GM23338 (cell line): ENCODE data around the gene ZFYVE21. TPM values are rescaled to one million over a fixed set of nuclear protein-coding genes. Genes with fewer than 3 reads are reported as not detected.
A peak's percentile ranks its signal among the peaks of the same experiment; 100 is the strongest.

Source experiments
- ATAC-seq: fragments of 200-7000 bp; cut with Tn5 transposase; 3 replicates; pipeline ENCODE4 v1.9.1; 2020
- DNase-seq: peaks from one replicate; pipeline ENCODE4 v3.0.0-alpha.2; 2015; ENCODE audit warnings: low spot score
- H2AFZ ChIP-seq: fragments of 200-600 bp; sonication (generic); 2 replicates; pipeline ENCODE4 v1.8.0; 2016; ENCODE audit warnings: antibody characterized with exemption, mild to moderate bottlenecking, moderate library complexity
- H3F3A ChIP-seq: fragments of 200-600 bp; sonication (generic); replicated peaks from 2 replicates; pipeline ENCODE4 v1.8.0; 2017; ENCODE audit warnings: antibody characterized with exemption, mixed run types, low read depth
- H3K27ac ChIP-seq: fragments of 200-600 bp; sonication (generic); 2 replicates; pipeline ENCODE4 v1.6.1; 2016; ENCODE audit warnings: low read depth
- H3K27me3 ChIP-seq: fragments of 200-600 bp; sonication (generic); 2 replicates; pipeline ENCODE4 v1.8.0; 2016; ENCODE audit warnings: mild to moderate bottlenecking, mixed run types, moderate library complexity; ENCODE audit not compliant: insufficient read depth
- H3K36me3 ChIP-seq: fragments of 200-600 bp; sonication (generic); 2 replicates; pipeline ENCODE4 v1.8.0; 2016; ENCODE audit warnings: mild to moderate bottlenecking; ENCODE audit not compliant: insufficient read depth
- H3K4me1 ChIP-seq: fragments of 200-600 bp; sonication (generic); 2 replicates; pipeline ENCODE4 v1.8.0; 2016; ENCODE audit warnings: mild to moderate bottlenecking, moderate library complexity; ENCODE audit not compliant: insufficient read depth
- H3K4me2 ChIP-seq: fragments of 200-600 bp; sonication (generic); 2 replicates; pipeline ENCODE4 v1.7.1; 2017; ENCODE audit warnings: mixed run types
- H3K4me3 ChIP-seq: fragments of 200-600 bp; sonication (generic); 2 replicates; pipeline ENCODE4 v1.6.1; 2016; ENCODE audit warnings: mixed run types
- H3K79me2 ChIP-seq: fragments of 200-600 bp; sonication (generic); replicated peaks from 2 replicates; pipeline ENCODE4 v1.8.0; 2017; ENCODE audit warnings: mild to moderate bottlenecking; ENCODE audit not compliant: insufficient read depth
- H3K9me2 ChIP-seq: fragments of 200-600 bp; sonication (generic); 2 replicates; pipeline ENCODE4 v1.8.0; 2017; ENCODE audit not compliant: insufficient read depth
- H4K20me1 ChIP-seq: fragments of 200-600 bp; sonication (generic); replicated peaks from 2 replicates; pipeline ENCODE4 v1.8.0; 2017; ENCODE audit warnings: mild to moderate bottlenecking; ENCODE audit not compliant: insufficient read depth
- H3K27ac Mint-ChIP-seq: 2 replicates; pipeline ENCODE4 v1.8.0; 2020; ENCODE audit warnings: inconsistent platforms, mild to moderate bottlenecking, moderate library complexity, mixed read lengths
- H3K27me3 Mint-ChIP-seq: 3 replicates; pipeline ENCODE4 v1.8.0; 2022; ENCODE audit warnings: low read depth, mild to moderate bottlenecking, moderate library complexity, mixed read lengths, inconsistent platforms; ENCODE audit not compliant: insufficient read depth, poor library complexity
- H3K36me3 Mint-ChIP-seq: 3 replicates; pipeline ENCODE4 v1.8.0; 2021; ENCODE audit warnings: low read depth, mild to moderate bottlenecking, inconsistent platforms, moderate library complexity, mixed read lengths
- H3K4me1 Mint-ChIP-seq: 3 replicates; pipeline ENCODE4 v1.8.0; 2020; ENCODE audit warnings: mild to moderate bottlenecking, inconsistent platforms, mixed read lengths
- H3K4me3 Mint-ChIP-seq: 3 replicates; pipeline ENCODE4 v1.8.0; 2021; ENCODE audit warnings: moderate library complexity, mild to moderate bottlenecking, inconsistent platforms, mixed read lengths
- H3K9me3 Mint-ChIP-seq: 3 replicates; pipeline ENCODE4 v1.8.0; 2020; ENCODE audit warnings: moderate library complexity, mild to moderate bottlenecking, inconsistent platforms, mixed read lengths
- EZH2phosphoT487 ChIP-seq: fragments of 200-600 bp; sonication (generic); IDR thresholded peaks from one replicate; pipeline ENCODE4 v1.8.1; 2018; ENCODE audit warnings: antibody characterized with exemption; ENCODE audit not compliant: unreplicated experiment
- JUNB ChIP-seq: IDR thresholded peaks from one replicate; pipeline ENCODE4 v1.6.1; 2016; ENCODE audit warnings: antibody characterized with exemption; ENCODE audit not compliant: unreplicated experiment
- POLR2AphosphoS5 ChIP-seq: IDR thresholded peaks from 2 replicates; pipeline ENCODE4 v1.6.1; 2016; ENCODE audit warnings: antibody characterized with exemption, low read depth
- ZNF114 ChIP-seq: fragments of 250-450 bp; sonication (Bioruptor Pico); IDR thresholded peaks from 2 replicates; pipeline ENCODE4 v1.5.0; 2020; ENCODE audit warnings: mild to moderate bottlenecking, moderate library complexity
- ZNF331 ChIP-seq: fragments of 250-450 bp; sonication (Bioruptor Pico); IDR thresholded peaks from 2 replicates; pipeline ENCODE4 v1.5.0; 2020; ENCODE audit warnings: low read depth, mild to moderate bottlenecking, moderate library complexity
- polyA plus RNA-seq: library from polyadenylated mRNA; unstranded; fragments of >200 nt; fragmentation: Nextera tagmentation; extraction: Ambion mirVana; gene quantifications from 2 replicates; pipeline ENCODE4 v1.2.1, GENCODE V29; 2016
- total RNA-seq: library from RNA; depleted of rRNA; stranded (reverse); fragments of >200 nt; shearing (Covaris generic); gene quantifications from 2 replicates; pipeline ENCODE4 v1.2.3, GENCODE V29; 2014
- TF ChIP-seq, protein P1 (sequence below): fragments of 250-450 bp; sonication (Bioruptor Pico); IDR thresholded peaks from 2 replicates; pipeline ENCODE4 v1.5.0; 2020; ENCODE audit warnings: mild to moderate bottlenecking, moderate library complexity
- TF ChIP-seq, protein P2 (sequence below), 2 experiments: fragments of 200-600 bp in 1 of 2; sonication (generic) in 1 of 2; conservative IDR thresholded peaks; 2 replicates each; pipeline versions ENCODE4 v1.5.1 to v1.6.1; 2016 to 2017; ENCODE audit warnings: antibody characterized with exemption in 2 of 2, low read depth in 2 of 2, mild to moderate bottlenecking in 2 of 2, moderate library complexity in 1 of 2

Gene ZFYVE21
- total and polyA plus RNA-seq, 2 experiments from 2014 or later, result 88.0 to 89.6 TPM

DNA sequence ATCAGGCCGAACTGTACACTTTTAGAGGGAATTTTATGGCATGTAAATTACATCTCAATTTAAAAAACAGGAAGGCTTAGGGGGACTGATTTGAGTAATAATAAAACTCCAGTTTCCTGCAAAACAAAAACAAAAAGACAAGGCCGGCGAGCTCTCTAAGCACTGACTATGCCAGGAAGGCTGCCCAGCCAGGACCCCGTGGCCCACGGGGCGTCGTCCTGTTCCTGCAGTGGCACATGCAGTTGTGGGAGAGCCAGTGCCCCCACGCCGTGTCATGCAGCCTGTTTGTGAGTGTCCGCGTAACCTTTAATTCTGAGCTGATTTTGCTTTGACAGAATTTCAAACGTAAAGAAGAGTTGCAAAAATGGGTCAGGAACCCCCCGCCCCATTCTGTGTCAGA is 10.9 kb upstream of the ZFYVE21 start:
- Histone ChIP-seq H3K27me3 (no peaks in the 10 kb centered on the region), H3K27ac (peak overlapping the region; percentile 50; the same call in 1 of the 2 replicates), H4K20me1 (peaks cover 8% of the 10 kb centered on the region), H3F3A (peaks cover 5% of the 10 kb centered on the region; the same call in 1 of the 2 replicates), H3K9me2 (no peaks in the 10 kb centered on the region), H3K4me1 (no peaks in the 10 kb centered on the region), H2AFZ (no peak overlapping the region), H3K79me2 (no peaks in the 10 kb centered on the region), H3K36me3 (peaks cover 5% of the 10 kb centered on the region; the same call in 1 of the 2 replicates), H3K4me3 (no peak overlapping the region), H3K4me2 (no peak overlapping the region)
- H3K27me3 Mint-ChIP-seq, result peaks cover 26% of the 10 kb centered on the region
- ATAC-seq (no peak), DNase-seq (no peak)
- peak overlapping the region; percentile 18; the same call in 1 of the 2 replicates for H3K27ac Mint-ChIP-seq
- no peak for TF ChIP-seq EZH2phosphoT487
- no peak for TF ChIP-seq ZNF114 (CRISPR knock-in tag)
- TF ChIP-seq, protein P1, sequence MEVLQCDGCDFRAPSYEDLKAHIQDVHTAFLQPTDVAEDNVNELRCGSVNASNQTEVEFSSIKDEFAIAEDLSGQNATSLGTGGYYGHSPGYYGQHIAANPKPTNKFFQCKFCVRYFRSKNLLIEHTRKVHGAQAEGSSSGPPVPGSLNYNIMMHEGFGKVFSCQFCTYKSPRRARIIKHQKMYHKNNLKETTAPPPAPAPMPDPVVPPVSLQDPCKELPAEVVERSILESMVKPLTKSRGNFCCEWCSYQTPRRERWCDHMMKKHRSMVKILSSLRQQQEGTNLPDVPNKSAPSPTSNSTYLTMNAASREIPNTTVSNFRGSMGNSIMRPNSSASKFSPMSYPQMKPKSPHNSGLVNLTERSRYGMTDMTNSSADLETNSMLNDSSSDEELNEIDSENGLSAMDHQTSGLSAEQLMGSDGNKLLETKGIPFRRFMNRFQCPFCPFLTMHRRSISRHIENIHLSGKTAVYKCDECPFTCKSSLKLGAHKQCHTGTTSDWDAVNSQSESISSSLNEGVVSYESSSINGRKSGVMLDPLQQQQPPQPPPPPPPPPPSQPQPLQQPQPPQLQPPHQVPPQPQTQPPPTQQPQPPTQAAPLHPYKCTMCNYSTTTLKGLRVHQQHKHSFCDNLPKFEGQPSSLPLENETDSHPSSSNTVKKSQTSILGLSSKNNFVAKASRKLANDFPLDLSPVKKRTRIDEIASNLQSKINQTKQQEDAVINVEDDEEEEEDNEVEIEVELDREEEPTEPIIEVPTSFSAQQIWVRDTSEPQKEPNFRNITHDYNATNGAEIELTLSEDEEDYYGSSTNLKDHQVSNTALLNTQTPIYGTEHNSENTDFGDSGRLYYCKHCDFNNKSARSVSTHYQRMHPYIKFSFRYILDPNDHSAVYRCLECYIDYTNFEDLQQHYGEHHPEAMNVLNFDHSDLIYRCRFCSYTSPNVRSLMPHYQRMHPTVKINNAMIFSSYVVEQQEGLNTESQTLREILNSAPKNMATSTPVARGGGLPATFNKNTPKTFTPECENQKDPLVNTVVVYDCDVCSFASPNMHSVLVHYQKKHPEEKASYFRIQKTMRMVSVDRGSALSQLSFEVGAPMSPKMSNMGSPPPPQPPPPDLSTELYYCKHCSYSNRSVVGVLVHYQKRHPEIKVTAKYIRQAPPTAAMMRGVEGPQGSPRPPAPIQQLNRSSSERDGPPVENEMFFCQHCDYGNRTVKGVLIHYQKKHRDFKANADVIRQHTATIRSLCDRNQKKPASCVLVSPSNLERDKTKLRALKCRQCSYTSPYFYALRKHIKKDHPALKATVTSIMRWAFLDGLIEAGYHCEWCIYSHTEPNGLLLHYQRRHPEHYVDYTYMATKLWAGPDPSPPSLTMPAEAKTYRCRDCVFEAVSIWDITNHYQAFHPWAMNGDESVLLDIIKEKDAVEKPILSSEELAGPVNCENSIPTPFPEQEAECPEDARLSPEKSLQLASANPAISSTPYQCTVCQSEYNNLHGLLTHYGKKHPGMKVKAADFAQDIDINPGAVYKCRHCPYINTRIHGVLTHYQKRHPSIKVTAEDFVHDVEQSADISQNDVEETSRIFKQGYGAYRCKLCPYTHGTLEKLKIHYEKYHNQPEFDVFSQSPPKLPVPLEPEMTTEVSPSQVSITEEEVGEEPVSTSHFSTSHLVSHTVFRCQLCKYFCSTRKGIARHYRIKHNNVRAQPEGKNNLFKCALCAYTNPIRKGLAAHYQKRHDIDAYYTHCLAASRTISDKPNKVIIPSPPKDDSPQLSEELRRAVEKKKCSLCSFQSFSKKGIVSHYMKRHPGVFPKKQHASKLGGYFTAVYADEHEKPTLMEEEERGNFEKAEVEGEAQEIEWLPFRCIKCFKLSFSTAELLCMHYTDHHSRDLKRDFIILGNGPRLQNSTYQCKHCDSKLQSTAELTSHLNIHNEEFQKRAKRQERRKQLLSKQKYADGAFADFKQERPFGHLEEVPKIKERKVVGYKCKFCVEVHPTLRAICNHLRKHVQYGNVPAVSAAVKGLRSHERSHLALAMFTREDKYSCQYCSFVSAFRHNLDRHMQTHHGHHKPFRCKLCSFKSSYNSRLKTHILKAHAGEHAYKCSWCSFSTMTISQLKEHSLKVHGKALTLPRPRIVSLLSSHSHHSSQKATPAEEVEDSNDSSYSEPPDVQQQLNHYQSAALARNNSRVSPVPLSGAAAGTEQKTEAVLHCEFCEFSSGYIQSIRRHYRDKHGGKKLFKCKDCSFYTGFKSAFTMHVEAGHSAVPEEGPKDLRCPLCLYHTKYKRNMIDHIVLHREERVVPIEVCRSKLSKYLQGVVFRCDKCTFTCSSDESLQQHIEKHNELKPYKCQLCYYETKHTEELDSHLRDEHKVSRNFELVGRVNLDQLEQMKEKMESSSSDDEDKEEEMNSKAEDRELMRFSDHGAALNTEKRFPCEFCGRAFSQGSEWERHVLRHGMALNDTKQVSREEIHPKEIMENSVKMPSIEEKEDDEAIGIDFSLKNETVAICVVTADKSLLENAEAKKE (CRISPR knock-in tag), result no peak
- TF ChIP-seq, protein P2, sequence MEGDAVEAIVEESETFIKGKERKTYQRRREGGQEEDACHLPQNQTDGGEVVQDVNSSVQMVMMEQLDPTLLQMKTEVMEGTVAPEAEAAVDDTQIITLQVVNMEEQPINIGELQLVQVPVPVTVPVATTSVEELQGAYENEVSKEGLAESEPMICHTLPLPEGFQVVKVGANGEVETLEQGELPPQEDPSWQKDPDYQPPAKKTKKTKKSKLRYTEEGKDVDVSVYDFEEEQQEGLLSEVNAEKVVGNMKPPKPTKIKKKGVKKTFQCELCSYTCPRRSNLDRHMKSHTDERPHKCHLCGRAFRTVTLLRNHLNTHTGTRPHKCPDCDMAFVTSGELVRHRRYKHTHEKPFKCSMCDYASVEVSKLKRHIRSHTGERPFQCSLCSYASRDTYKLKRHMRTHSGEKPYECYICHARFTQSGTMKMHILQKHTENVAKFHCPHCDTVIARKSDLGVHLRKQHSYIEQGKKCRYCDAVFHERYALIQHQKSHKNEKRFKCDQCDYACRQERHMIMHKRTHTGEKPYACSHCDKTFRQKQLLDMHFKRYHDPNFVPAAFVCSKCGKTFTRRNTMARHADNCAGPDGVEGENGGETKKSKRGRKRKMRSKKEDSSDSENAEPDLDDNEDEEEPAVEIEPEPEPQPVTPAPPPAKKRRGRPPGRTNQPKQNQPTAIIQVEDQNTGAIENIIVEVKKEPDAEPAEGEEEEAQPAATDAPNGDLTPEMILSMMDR (conservative IDR thresholded peaks at IDR 0.05; ENCODE audit: low read depth in 2 of 2), result no peak
- no peak for TF ChIP-seq POLR2AphosphoS5
- TF ChIP-seq ZNF331 (CRISPR knock-in tag), result no peak
- no peak for TF ChIP-seq JUNB
- H3K9me3 Mint-ChIP-seq, result no peaks in the 10 kb centered on the region
- no peak overlapping the region for H3K4me3 Mint-ChIP-seq
- peaks cover 54% of the 10 kb centered on the region for H3K36me3 Mint-ChIP-seq
- H3K4me1 Mint-ChIP-seq, result peaks cover 13% of the 10 kb centered on the region
